Activated naive CD8-positive, alpha-beta T cell treated with anti-CD3 and anti-CD28 coated beads, Interleukin-2, amount 50 U/mL, for 16 hours (primary cell): ENCODE measurements around the gene BCR.
"Not testable (repeated sequence)": the region's sequence is repeated elsewhere in the genome, so short reads cannot be mapped to it uniquely, and the experiment has no call there.

Experiments used
- DNase-seq: peaks from one replicate; pipeline ENCODE4 v3.0.0-alpha.2; 2020; ENCODE audit warnings: low read depth, low spot score

Gene BCR

GRCh38 chr22:23180301-23180892, at the start of gene BCR:
Gene BCR, plus strand, starts transcription at chr22:23180509. Its CDS starts 452 bp downstream, at chr22:23180961.
- peak; percentile 25 for DNase-seq

GRCh38 chr22:23130697-23131096, 49.6 kb upstream of the BCR start:
- no peak for DNase-seq

GRCh38 chr22:23131931-23132330, 48.4 kb upstream of the BCR start:
- DNase-seq: no peak

- no peak for DNase-seq
Observed at GRCh38 chr22:23132376-23133091, 47.8 kb upstream of the BCR start.

- no peak for DNase-seq
Observed at GRCh38 chr22:23133922-23134321, 46.4 kb upstream of the BCR start.

- DNase-seq: not testable (repeated sequence)
Observed at GRCh38 chr22:23136991-23137390, 43.3 kb upstream of the BCR start.

- DNase-seq: no peak
Observed at GRCh38 chr22:23137468-23137867, 42.8 kb upstream of the BCR start.

- no peak for DNase-seq
Observed at GRCh38 chr22:23137905-23138561, 42.3 kb upstream of the BCR start.

GRCh38 chr22:23138584-23139435, 41.5 kb upstream of the BCR start:
- no peak for DNase-seq

- DNase-seq: no peak
Observed at GRCh38 chr22:23140385-23140784, 39.9 kb upstream of the BCR start.

- no peak for DNase-seq
Observed at GRCh38 chr22:23142546-23143105, 37.7 kb upstream of the BCR start.

GRCh38 chr22:23143119-23143518, 37.2 kb upstream of the BCR start:
- DNase-seq: no peak

- no peak for DNase-seq
Observed at GRCh38 chr22:23144432-23144831, 35.9 kb upstream of the BCR start.

- peak; percentile 39 for DNase-seq
Observed at GRCh38 chr22:23144932-23145877, 35.1 kb upstream of the BCR start, which contains the start of gene RAB36. Gene RAB36, plus strand, starts transcription at chr22:23145477. Its CDS starts 1,140 bp downstream, at chr22:23146617.

- DNase-seq: no peak
Observed at GRCh38 chr22:23145878-23146470, 34.3 kb upstream of the BCR start.

- DNase-seq: no peak
Observed at GRCh38 chr22:23146478-23147205, 33.7 kb upstream of the BCR start.

- no peak for DNase-seq
Observed at GRCh38 chr22:23147617-23148387, 32.5 kb upstream of the BCR start.

- DNase-seq: no peak
Observed at GRCh38 chr22:23149743-23150238, 30.5 kb upstream of the BCR start.
